Stimulated activated CD4-positive, alpha-beta T cell treated with anti-CD3 and anti-CD28 coated beads, TNF-alpha, amount 100 ng/mL, for 48 hours (primary cell): ENCODE data around the gene AOX1.
"Not testable (repeated sequence)": the region's sequence is repeated elsewhere in the genome, so short reads cannot be mapped to it uniquely, and the experiment has no call there.

ENCODE experiments used
- DNase-seq, 3 donors: peaks; one replicate each; pipeline ENCODE4 v3.0.0-alpha.2; 2020; ENCODE audit warnings: low read depth in 3 of 3

AOX1 gene

DNA sequence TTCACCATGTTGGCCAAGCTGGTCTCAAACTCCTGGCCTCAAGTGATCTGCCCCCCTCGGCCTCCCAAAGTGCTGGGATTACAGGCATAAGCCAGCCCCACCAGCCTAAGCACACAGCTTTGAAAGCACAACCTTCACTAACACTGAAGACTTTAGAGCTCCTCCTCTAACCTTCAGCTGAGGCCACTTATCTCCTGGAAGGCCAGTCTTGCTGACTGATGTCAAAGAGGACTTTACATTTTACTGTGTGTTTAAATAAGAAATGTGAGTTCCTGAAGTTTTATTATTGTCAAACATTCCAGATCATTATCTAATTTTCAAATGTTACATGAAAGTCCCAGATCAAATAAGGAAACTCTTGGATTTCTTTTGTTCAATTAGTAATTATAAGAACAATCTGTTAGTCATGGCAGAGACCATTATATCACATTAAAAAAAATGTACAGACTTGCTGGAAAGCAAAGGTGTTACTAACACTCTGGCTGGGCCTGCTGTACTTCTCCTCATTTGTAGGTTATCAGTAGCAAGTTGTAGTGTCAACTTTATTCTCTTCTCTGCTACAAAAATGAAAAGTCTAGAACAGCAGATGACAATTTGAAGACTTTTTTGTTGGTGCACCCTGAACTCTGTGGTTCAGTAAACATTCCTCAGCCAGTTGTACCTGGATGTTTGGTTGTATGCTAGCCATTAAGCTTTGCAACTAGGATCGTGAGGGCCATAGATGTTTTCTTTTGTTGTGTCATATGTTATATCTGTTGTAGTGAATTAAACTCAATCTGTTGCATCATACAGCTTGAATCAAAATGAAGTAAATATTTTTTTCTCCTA, 80.0 kb downstream of the AOX1 start:
- no peak for DNase-seq

GRCh38 chr2:200667413-200667812, 81.6 kb downstream of the AOX1 start:
- DNase-seq, result no peak

GRCh38 chr2:200668478-200668877, 82.7 kb downstream of the AOX1 start:
- DNase-seq, result no peak

GRCh38 chr2:200669308-200669707, 83.5 kb downstream of the AOX1 start:
- DNase-seq, result no peak

DNA sequence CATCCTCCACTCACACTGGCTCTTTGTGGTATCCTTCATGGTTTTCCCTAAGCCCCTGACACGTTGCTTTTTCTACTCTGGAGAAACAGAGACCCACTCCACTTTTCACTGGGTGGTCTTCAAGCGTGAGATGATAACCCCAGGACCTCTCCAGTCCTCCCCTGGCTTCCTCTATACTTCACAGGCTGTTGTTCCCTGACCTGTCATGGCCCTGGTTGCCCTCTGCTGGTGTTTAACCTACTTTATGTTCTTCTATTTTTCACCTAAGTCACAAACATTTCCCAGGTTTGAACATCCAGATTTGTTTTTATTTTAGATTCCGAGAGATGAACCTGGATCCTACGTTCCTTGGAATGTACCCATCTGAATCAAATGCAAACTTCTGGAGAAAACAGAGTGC, 84.5 kb downstream of the AOX1 start:
- DNase-seq, result no peak

- DNase-seq, result no peak
These were observed 84.9 kb downstream of the AOX1 start for GRCh38 chr2:200670751-200671150.

DNA sequence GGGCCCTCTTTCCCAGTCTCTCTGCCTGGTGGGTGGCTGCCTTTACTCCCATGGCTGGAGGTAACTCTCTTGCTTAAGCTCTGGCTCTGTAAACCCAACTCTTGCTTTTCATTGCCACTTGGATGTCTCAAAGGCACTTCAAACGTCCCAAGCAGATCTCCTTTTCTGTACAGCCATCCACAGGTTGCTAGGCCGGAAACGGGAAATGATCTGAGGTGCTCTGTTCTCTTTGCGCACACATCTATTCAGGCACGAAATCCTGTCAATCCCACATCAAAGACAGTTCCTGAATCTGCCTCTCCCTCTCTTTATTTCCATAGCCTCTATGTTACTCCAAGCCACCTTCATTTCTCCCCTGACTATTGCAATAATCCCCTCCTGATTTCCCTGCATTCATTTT, 87.4 kb downstream of the AOX1 start:
- DNase-seq, result no peak

DNA sequence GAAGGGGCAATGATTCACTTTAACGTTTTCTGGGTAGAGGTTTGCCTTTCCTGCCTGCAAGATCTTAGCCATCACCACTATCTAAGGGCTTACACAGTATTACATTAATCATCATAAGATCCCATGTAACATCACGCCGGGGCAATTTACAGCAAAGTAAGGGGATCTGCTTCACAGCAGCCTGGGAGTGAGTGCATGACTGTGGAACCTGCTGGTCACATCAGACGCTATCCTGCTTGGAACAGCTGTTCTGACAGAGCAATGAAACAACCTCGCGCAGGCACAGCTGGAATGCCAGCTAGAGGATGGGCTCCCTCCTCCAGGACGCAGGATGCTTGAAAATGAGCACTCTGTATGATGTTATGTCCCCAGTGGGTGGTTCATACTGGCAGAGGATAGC, 89.0 kb downstream of the AOX1 start:
- DNase-seq, result no peak

DNA sequence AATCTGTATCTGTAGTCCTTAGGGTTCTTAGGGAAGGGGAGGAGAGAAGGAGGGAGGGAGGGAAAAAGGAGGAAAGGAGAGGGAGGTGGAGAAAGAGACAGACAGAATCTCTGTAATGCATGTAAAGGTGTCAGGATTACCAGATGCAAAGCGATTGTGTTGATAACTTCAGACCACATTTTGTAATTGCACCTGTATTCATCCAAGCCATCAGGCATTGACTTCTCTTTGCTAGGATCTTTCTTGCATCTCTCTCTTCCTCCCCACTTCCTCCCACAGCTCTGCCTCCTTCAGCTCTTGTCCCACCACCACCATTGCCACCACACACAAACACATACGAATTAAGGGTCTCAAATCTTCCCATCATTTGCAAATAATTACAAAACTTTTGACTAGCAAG, 91.4 kb downstream of the AOX1 start:
- no peak for DNase-seq

DNA sequence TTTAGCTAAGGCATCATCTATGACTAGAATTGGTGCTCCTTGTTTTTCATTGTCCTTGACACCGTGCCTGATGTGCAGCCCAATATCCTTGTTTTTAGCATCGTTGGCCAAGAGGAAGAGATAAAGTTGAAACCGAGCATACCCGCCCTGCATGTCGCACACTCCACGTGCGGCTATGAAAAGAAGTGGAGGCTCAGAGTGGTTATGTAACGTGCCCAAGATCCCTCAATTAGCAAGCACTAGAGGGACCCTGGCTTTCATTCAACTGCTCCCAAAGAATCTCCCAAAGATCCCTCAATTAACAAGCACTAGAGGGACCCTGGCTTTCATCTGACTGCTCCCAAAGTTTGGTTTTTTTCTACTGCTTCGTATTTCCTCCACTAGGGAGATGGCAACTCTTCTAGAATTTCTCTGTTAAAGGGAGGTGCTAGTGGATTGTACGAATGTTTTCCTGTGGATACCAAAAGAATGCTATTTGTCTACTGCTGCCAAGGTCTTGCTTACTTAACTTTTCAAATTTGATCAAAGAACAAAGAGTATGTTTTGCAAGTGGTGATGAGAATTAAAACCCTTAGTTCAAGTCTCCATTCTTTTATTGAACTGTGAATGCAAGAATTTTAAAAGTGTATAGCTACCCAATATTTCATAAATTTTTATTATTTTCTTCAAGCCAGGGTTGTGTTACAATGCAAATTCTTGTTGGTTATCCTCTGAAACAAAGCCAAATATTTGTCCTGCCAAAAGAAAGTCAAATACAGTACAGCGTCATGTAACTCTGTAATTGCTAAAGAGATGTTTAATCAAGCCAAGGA, 92.1 kb downstream of the AOX1 start:
- DNase-seq, result no peak

GRCh38 chr2:200679127-200679526, 93.3 kb downstream of the AOX1 start:
- no peak for DNase-seq

GRCh38 chr2:200679535-200679934, 93.7 kb downstream of the AOX1 start:
- DNase-seq, result no peak

GRCh38 chr2:200681697-200682096, 95.9 kb downstream of the AOX1 start:
- no peak for DNase-seq

- DNase-seq, result not testable (repeated sequence)
These were observed 96.6 kb downstream of the AOX1 start for GRCh38 chr2:200682407-200682806.

DNA sequence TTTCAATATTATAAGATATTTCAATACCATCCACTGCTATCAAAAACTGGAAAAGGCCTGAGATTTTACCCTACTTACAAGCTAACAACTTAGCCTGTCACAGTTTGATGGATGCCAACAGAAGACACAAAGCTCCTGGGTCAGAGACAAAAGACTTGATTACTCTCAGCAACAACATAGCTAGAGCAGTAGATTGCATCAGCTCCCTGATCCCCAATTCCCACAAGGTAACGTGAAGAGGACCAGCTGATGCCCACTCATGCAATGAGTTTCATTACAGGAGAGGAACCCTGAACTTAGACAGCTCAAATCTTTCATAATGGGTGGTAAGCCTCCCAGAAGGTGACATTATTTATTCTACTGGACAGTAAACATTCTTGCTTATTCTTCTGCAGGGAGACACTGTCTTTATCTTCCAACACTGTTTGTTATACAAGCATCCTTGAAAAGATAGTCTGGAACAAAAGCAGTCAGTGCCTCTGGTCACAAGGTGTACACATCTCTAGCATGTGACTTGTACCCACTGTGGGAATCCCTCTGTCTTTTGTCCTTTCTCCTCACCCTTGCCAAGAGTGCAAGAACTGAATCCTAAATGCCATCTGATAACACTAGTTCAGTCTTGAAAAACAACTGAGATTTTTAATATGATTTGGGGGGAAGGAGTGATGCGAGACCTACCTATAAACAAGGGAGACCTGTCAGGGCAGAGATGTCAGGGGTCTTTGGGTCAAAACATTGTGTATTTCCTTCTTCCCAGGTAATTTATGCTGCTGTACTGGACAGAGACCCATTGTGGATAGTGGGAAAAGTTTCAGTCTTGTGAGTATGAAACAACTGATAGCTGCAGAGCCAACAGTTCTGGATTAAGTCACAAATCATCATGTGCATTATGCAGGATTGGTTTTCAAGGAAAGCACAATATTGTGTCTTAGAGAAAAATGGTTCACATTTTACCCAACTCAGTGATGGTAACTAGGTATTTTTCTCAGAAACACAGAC, 102.4 kb downstream of the AOX1 start:
- DNase-seq, result no peak

- no peak for DNase-seq
These were observed 103.3 kb downstream of the AOX1 start for GRCh38 chr2:200689115-200689514.

- DNase-seq, result no peak
These were observed 108.1 kb downstream of the AOX1 start for GRCh38 chr2:200693836-200694470.

DNA sequence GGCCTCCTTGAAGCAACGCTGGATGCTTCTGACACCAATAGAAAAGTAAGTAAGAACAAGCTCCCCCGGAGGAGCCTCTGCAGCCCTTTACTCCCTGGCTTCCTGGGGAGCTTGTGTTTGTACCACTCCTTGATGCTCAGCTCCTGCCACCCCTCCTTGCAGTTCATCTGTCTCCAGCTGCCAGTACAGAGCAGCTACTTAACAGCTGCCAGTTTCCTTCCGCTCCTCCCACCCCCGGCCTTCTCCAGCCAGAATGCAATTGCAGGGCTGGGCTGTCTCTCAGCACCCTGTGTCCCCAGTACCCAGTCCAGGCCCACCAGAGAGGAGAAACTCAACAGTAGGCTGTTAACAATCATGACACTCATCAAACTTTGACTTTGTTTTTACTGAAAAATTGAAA, 109.4 kb downstream of the AOX1 start:
- no peak for DNase-seq

DNA sequence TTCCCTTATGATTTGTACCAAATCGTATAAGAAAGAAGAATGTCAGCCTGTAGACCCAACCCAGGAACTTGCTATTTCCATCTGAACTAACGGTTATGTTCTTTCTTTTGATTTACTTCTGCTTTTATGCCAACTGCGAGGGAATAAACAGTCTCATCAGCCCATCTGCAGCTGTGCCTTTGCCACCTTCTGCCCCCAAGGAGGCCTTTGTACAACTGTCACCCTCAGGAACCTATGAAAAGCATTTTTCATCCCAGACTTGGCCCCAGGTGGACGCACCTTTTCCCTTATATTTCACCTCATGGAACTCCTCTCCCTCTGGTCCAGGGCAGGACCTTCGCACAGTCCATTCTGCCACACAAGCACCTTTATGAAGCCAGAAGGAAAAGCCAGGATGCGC, 109.8 kb downstream of the AOX1 start:
- DNase-seq, result no peak

- no peak for DNase-seq
These were observed 112.4 kb downstream of the AOX1 start for GRCh38 chr2:200698217-200698616.

DNA sequence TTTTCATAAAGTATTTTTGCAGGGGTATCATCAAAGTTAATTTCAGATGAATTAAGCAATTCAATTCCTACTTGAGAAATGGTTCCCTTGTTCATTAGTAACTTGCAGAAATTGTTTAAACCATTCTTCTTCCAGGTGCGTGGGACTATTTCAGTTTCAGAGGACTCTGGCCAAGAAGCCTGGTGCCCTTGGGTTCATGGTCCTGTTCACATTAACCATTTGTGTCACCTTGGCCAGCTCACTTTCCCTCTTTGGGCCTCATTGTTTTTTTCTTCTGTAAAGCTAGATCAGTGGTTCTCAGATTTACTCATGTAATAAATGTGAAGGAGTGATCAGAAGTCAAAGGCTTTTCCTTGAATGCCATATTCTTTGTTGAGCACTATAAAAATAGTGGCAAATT, 113.5 kb downstream of the AOX1 start:
- DNase-seq, result no peak
